Stimulated activated naive CD8-positive, alpha-beta T cell treated with anti-CD3 and anti-CD28 coated beads, Interleukin-15, Interleukin-2, amounts not matched to agents 100 U/mL and 50 U/mL, for 24 hours (primary cell): ENCODE measurements around the gene SHC4.
"Not testable (repeated sequence)": the region's sequence is repeated elsewhere in the genome, so short reads cannot be mapped to it uniquely, and the experiment has no call there.

Source experiments
- ATAC-seq: fragments of 150-1000 bp; cut with Tn5 transposase; one replicate; pipeline ENCODE4 v1.10.0; 2021
- DNase-seq: peaks from one replicate; pipeline ENCODE4 v3.0.0; 2021

The SHC4 gene

DNA sequence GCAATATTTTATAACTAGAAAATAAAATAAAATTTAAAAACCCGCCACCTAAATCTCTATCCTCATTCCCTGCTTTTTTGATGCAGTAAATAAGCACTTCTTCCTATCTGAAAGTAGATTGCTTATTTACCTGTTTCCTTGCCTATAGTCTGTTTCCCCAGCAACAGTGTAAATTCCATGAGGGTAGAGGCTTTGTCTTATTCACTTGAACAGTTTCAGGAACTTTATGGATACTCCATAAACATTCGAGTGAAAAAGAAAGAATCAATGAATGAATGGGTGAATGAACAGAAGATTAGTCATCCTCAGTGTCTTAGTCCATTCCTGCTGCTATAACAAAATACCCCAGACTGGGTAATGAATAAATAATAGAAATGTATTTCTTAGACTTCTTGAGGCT, 41.7 kb downstream of the SHC4 start:
- DNase-seq (no peak), ATAC-seq (no peak)

DNA sequence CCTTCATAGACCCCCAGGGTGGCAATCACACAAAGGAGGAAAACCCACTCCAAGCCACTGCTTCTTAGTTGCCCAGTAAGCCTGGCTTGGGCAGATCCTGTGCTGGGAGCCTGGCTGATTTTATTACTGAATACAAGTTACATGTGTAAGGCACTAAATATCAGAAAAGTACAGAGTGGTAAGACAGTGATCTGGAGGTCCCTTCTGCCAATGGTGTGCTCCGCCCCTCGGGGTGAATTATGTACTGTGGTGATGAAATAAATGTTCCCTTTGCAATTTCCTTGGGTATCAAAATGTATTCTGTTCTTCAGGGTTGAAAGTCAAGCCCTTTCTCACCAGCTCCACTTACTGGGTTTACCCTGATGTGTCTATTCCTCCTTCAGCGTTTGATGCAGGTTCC, 47.0 kb downstream of the SHC4 start:
- DNase-seq (no peak), ATAC-seq (no peak)

GRCh38 chr15:48915861-48916260, 47.9 kb downstream of the SHC4 start:
- ATAC-seq: no peak
- no peak for DNase-seq

- no peak for ATAC-seq
- no peak for DNase-seq
These were observed 49.0 kb downstream of the SHC4 start for GRCh38 chr15:48914717-48915116.

GRCh38 chr15:48913141-48913540, 50.6 kb downstream of the SHC4 start:
- ATAC-seq (no peak), DNase-seq (no peak)

DNA sequence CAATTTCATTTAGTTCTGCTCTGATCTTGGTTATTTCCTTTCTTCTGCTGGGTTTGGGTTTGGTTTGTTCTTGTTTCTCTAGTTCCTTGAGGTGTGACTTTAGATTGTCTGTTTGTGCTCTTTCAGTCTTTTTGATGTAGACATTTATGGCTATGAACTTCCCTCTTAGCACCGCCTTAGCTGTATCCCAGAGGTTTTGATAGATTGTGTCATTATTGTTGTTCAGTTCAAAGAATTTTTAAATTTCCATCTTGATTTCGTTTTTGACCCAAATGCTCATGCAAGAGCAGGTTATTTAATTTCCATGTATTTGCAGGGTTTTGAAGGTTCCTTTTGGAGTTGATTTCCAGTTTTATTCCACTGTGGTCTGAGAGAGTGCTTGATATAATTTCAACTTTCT, 53.2 kb downstream of the SHC4 start:
- ATAC-seq, DNase-seq: not testable (repeated sequence)

DNA sequence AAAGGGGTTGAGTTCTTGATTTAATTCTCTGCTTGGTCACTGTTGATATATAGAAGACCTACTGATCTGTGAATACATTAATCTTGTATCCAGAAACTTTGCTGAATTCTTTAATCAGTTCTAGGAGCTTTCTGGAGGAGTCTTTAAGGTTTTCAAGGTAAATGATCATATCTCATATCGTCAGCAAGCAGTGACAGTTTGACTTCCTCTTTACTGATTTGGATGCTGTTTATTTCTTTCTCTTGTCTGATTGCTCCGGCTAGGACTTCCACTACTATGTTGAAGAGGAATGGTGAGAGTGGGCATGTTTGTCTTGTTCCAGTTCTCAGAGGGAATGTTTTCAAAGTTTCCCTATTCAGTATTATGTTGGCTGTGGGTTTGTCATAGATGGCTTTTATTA, 54.4 kb downstream of the SHC4 start:
- not testable (repeated sequence) for ATAC-seq, DNase-seq

DNA sequence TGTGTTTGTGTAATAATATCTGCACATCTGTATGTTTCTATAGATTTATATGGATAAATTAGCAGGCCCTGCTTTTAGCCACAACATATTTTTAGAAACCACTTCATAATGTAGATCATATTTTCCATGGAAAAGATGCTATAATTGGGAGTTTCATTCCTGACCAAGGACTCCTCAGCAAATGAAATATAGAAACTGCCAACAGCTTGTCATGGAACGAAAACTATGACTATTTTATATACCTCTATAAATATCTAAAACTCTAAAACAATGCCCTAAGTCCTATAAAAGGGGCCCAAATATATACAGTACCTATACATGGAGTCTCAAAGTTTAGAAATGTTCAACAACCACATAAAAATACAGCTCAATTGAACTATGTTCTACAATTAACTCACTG, 57.9 kb downstream of the SHC4 start:
- ATAC-seq (peak; percentile 57), DNase-seq (no peak)

- ATAC-seq: no peak
These were observed 58.5 kb downstream of the SHC4 start for GRCh38 chr15:48905216-48905615.

GRCh38 chr15:48904758-48905157, 59.0 kb downstream of the SHC4 start:
- ATAC-seq: no peak

More at GRCh38 chr15:48905216-48905615, 58.5 kb downstream of the SHC4 start:
- DNase-seq: no peak

GRCh38 chr15:48899793-48900192, 63.9 kb downstream of the SHC4 start:
- ATAC-seq (no peak), DNase-seq (no peak)

More at GRCh38 chr15:48904758-48905157, 59.0 kb downstream of the SHC4 start:
- no peak for DNase-seq

DNA sequence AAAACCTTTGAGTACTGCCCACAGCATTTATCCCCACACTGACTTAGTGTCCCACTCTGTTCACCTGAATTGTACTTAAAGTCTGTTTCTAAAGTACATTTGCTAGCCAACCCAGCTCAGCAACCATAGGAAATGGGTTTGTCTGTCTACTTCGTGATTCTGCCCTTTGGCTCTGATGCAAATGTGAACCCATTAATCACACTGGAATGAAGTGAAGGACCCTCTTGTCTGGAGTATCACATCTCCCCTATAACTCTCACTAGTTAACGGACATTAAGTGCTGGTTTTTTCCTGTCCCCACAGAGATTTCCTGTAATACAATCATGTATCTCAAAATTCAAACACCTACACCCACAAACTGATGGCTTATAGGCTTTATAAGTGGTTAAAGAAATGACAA, 65.3 kb downstream of the SHC4 start:
- DNase-seq: no peak
- ATAC-seq: no peak

DNA sequence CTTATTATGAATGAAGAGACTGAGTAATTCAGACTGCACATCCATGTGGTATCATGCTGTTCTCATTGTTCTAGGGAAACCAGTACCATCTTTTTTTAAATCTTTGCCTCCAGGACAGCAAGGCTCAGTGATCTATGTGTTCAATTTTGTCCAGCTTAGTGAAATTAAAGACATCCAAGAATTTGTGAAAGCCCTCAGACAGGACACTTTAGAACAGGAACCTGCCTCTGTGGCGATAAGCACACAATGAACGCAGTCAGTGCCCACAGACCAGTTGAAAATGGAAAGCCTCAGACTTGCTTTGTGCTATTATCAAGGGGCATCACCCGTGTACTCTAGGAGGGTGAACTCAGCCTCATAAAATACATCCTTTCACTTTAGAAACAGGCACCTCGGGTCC, 65.7 kb downstream of the SHC4 start:
- ATAC-seq (no peak), DNase-seq (no peak)

DNA sequence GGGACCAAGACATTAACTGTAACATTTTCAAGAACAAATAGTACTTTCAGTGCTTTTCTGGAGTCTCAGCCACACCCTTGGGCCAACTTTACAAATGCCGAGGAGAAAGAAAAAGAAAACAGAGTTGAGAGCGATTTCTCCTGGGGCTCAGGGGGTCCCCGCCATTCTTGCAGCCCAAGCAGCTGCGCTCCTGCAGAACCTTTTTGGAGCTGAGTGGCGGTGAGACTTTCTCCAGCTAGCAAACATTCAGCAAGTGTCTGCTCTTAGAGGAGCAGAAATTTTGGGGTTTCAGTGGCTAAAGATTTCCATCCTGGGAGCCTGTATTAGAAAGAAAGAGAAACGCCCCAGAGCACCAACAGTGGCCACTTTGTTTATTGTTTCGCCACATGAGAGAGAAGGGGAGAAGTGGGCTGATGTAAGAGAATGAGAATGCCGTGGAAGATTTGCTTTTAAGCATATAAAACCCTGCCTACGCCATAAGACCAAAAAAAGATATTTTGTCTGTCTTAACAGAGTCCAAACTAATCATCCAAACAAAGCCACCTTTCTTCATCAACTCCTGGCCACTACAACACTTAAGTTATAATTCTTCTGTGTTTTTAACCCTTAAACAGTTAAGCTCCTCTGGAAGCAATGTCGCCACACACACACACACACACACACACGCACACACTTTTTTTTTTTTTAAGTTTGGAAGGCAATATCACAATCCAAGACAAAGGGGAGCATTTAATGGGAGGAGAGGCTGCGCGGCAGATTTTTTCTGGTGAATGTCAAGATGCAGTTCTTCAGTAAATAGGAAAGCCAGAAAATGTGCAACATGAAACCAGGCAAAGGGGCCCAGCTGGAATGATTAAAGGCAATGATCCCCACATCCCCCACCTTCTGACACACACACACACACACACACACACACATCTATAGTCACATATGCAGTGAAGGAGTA, 66.6 kb downstream of the SHC4 start:
- ATAC-seq: peak; percentile 61

DNA sequence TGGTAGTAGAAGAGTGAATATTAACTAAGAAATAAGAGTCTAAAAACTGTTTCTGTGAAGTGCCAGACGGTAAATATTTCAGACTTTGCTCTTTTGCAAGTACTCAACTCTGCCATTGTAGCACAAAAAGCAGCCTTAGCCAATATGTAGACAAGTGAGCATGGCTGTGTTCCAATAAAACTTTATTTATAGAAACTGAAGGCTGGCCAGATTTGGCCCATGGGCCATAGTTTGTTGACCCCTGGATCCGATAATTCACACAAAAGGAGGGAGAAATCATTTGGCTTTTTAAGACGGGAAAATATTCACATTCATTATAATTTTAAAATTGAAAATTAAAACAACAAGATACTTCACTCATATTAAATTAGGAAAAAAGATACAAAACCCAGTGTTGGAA, 70.4 kb downstream of the SHC4 start:
- DNase-seq (no peak), ATAC-seq (no peak)

More for the DNA sequence above, 66.6 kb downstream of the SHC4 start:
- no peak for DNase-seq

DNA sequence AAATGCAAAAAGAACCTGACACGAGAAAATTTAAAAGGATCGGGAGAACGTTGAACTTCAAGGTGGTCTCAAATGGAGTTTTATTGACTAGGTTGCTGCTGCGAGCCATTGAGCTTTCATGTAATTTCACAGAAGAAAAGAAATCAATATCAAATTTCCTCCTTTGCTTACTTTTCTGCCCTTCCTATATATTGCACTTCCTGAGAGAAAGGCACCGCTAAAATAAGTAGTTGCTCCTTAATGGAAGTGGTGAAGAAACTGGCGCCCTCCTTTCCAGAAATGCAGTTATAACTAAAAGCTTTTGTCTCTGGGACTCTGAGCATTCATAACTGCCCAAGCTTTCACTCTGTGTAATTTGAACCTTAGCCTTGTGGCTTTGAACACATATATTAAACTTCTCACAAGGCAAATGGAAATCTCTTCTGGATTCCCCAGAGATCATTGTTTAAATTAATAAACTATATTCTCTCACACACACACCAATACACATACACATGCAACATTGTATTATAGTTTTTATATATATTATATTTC, 72.4 kb downstream of the SHC4 start:
- no peak for DNase-seq
- no peak for ATAC-seq

GRCh38 chr15:48890375-48890972, 73.2 kb downstream of the SHC4 start:
- DNase-seq (no peak), ATAC-seq (no peak)

GRCh38 chr15:48889925-48890324, 73.8 kb downstream of the SHC4 start:
- DNase-seq (no peak), ATAC-seq (no peak)

DNA sequence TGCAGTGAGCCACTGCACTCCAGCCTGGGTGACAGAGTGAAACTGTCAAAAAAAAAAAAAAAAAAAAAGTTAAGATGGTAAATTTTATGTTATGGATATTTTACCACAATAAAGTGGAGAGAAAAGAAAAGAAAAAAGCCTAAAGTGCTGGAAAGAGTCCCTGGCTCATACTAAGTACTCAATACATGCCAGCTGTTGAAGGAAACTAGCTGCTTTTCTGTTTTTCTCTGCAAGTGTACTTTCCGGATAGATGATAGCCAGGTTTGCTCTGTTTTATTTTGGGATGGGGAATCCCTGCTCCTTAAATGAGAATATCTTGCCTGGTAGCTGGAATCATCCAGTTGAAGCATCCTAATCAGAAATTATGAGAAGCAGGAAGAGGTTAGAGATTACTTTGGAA, 74.9 kb downstream of the SHC4 start:
- ATAC-seq: no peak
- DNase-seq: no peak

- ATAC-seq: peak; percentile 74
- no peak for DNase-seq
These were observed 75.5 kb downstream of the SHC4 start for GRCh38 chr15:48888191-48888590.

DNA sequence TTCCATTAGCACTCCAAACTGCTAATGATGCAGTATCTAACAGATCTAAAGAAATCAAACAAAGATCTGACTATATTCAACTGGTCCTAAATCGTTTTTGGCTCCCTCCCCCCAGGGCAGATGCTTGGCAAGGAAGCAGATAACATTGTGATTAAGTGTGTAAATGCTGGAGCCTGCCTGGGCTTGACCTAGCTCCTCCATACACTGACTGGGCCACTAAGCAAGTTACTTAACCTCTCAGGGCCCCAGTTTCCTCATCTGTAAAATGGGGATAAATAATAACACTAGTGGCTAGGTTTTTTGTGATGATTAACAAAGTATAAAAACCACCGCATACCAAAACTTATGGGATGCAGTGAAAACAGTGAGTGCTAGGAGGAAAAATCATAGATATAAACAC, 76.6 kb downstream of the SHC4 start:
- no peak for DNase-seq
- ATAC-seq: no peak

- DNase-seq: no peak
- no peak for ATAC-seq
These were observed 80.0 kb downstream of the SHC4 start for GRCh38 chr15:48883699-48884098.

DNA sequence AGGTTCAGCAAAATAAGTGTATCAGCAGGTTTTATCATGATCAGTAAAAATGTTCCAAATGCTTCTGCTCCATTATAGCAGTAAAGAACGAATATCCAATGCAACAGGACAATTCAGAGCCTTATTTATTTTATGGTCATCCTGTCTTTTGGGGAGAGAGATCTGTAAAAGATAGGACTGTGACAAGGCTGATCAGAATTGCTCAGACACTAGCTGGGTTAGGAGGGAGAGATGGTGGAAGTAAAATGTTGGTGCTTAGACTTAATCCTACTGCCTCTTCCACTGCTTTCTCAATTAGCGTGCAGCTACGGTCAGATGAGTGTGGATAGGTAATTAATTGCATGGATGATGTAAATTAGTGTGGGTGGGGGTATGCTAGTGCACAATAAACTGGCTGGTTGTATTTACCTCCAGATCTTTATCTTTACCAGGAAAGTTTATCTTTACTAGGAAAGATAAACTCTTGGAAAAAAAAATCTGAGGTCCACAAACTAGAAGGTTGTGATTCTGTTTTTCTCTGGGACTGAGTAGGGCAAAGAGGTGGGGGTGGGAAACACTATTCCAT, 83.6 kb downstream of the SHC4 start:
- DNase-seq: no peak
- ATAC-seq: no peak
